ENCODE measurements around the gene BOC.

Gene BOC

GRCh38 chr3:113247675-113248458 lies 36.5 kb downstream of the BOC start:
- no peak for DNase-seq (ENCODE audit: low read depth in 2 of 2)

- no peak for DNase-seq (ENCODE audit: low read depth in 2 of 2)
Measured at GRCh38 chr3:113249111-113249510, 37.8 kb downstream of the BOC start.

- no peak for DNase-seq (ENCODE audit: low read depth in 2 of 2)
Measured at GRCh38 chr3:113249601-113250000, 38.2 kb downstream of the BOC start.

GRCh38 chr3:113250566-113250965 lies 39.2 kb downstream of the BOC start:
- DNase-seq (ENCODE audit: low read depth in 2 of 2): no peak

- no peak for DNase-seq (ENCODE audit: low read depth in 2 of 2)
Measured at GRCh38 chr3:113251817-113252216, 40.5 kb downstream of the BOC start.

GRCh38 chr3:113252553-113252952 lies 41.2 kb downstream of the BOC start:
- no peak for DNase-seq (ENCODE audit: low read depth in 2 of 2)

GRCh38 chr3:113253702-113254101 lies 42.3 kb downstream of the BOC start:
- DNase-seq (ENCODE audit: low read depth in 2 of 2): no peak

- DNase-seq (ENCODE audit: low read depth in 2 of 2): no peak
Measured at GRCh38 chr3:113254171-113254947, 43.0 kb downstream of the BOC start.

- DNase-seq (ENCODE audit: low read depth in 2 of 2): no peak
Measured at GRCh38 chr3:113255100-113255853, 43.9 kb downstream of the BOC start.

- DNase-seq (ENCODE audit: low read depth in 2 of 2): no peak
Measured at GRCh38 chr3:113255854-113256615, 44.7 kb downstream of the BOC start.

GRCh38 chr3:113258361-113258760 lies 47.0 kb downstream of the BOC start:
- DNase-seq (ENCODE audit: low read depth in 2 of 2): no peak

GRCh38 chr3:113259196-113259595 lies 47.8 kb downstream of the BOC start:
- DNase-seq (ENCODE audit: low read depth in 2 of 2): no peak

GRCh38 chr3:113261063-113261625 lies 49.8 kb downstream of the BOC start:
- DNase-seq (ENCODE audit: low read depth in 2 of 2): peak in 1 of 2 experiments; percentile 44

- DNase-seq (ENCODE audit: low read depth in 2 of 2): no peak
Measured at GRCh38 chr3:113261626-113262303, 50.4 kb downstream of the BOC start.

GRCh38 chr3:113262304-113262665 lies 50.9 kb downstream of the BOC start:
- DNase-seq (ENCODE audit: low read depth in 2 of 2): no peak

GRCh38 chr3:113263020-113263419 lies 51.7 kb downstream of the BOC start:
- no peak for DNase-seq (ENCODE audit: low read depth in 2 of 2)

GRCh38 chr3:113263778-113264177 lies 52.4 kb downstream of the BOC start:
- DNase-seq (ENCODE audit: low read depth in 2 of 2): no peak

- DNase-seq (ENCODE audit: low read depth in 2 of 2): no peak
Measured at GRCh38 chr3:113264283-113265131, 53.1 kb downstream of the BOC start.

GRCh38 chr3:113265231-113265630 lies 53.9 kb downstream of the BOC start:
- DNase-seq (ENCODE audit: low read depth in 2 of 2): no peak

- DNase-seq (ENCODE audit: low read depth in 2 of 2): no peak
Measured at GRCh38 chr3:113266738-113267137, 55.4 kb downstream of the BOC start.

Data from fibroblast of skin of left biceps (primary cell).